GM19239 (cell line): ENCODE data around the gene ATN1.
"Not testable (repeated sequence)": the region's sequence is repeated elsewhere in the genome, so short reads cannot be mapped to it uniquely, and the experiment has no call there.

Source experiments
- DNase-seq: peaks from one replicate; pipeline ENCODE4 v3.0.0; 2011; ENCODE audit warnings: low spot score; ENCODE audit not compliant: insufficient read length
- FAIRE-seq: peaks from 2 replicates; lab custom pipeline; 2011; peaks lifted over from hg19 to GRCh38; lab: Jason Lieb, UNC

ATN1 gene

GRCh38 chr12:6927379-6928021 lies at the start of gene ATN1:
ATN1 (plus strand) TSS chr12:6927959; CDS start chr12:6934002, 6,043 bp downstream.
- no peak for DNase-seq
- no peak for FAIRE-seq

- DNase-seq, FAIRE-seq: not testable (repeated sequence)
These were observed 47.9 kb upstream of the ATN1 start for GRCh38 chr12:6879824-6880223.

GRCh38 chr12:6883252-6883651 lies 44.5 kb upstream of the ATN1 start:
- no peak for FAIRE-seq
- DNase-seq, result no peak

- FAIRE-seq, result no peak
- no peak for DNase-seq
These were observed 44.1 kb upstream of the ATN1 start for GRCh38 chr12:6883683-6884082.

- FAIRE-seq (no peak), DNase-seq (no peak)
These were observed 43.2 kb upstream of the ATN1 start for GRCh38 chr12:6884539-6884938.

GRCh38 chr12:6886206-6886999 lies 41.4 kb upstream of the ATN1 start:
- DNase-seq, FAIRE-seq: not testable (repeated sequence)

GRCh38 chr12:6887460-6887859 lies 40.3 kb upstream of the ATN1 start:
- no peak for FAIRE-seq
- DNase-seq, result no peak

- DNase-seq (no peak), FAIRE-seq (no peak)
These were observed 39.4 kb upstream of the ATN1 start for GRCh38 chr12:6888360-6888759.

- DNase-seq, FAIRE-seq: not testable (repeated sequence)
These were observed 39.0 kb upstream of the ATN1 start for GRCh38 chr12:6888794-6889193.

GRCh38 chr12:6889775-6890573 lies 37.8 kb upstream of the ATN1 start:
- not testable (repeated sequence) for FAIRE-seq, DNase-seq

GRCh38 chr12:6890789-6891645 lies 36.7 kb upstream of the ATN1 start:
- peak; percentile 94 for FAIRE-seq
- peak; percentile 93 for DNase-seq

- DNase-seq (no peak), FAIRE-seq (no peak)
These were observed 36.1 kb upstream of the ATN1 start for GRCh38 chr12:6891646-6892001.

GRCh38 chr12:6892683-6893082 lies 35.1 kb upstream of the ATN1 start:
- not testable (repeated sequence) for FAIRE-seq, DNase-seq

GRCh38 chr12:6894321-6894720 lies 33.4 kb upstream of the ATN1 start:
- no peak for FAIRE-seq
- no peak for DNase-seq

GRCh38 chr12:6896846-6897435 lies 30.8 kb upstream of the ATN1 start:
- DNase-seq (no peak), FAIRE-seq (no peak)

GRCh38 chr12:6899427-6899826 lies 28.3 kb upstream of the ATN1 start:
- no peak for DNase-seq
- no peak for FAIRE-seq

- FAIRE-seq, result no peak
- DNase-seq, result no peak
These were observed 27.8 kb upstream of the ATN1 start for GRCh38 chr12:6899837-6900519.

GRCh38 chr12:6902448-6902847 lies 25.3 kb upstream of the ATN1 start:
- FAIRE-seq (no peak), DNase-seq (no peak)

GRCh38 chr12:6903722-6904121 lies 24.0 kb upstream of the ATN1 start:
- no peak for DNase-seq
- FAIRE-seq, result no peak
